Thymus (tissue), 11 donors: ENCODE results near the gene MTFR1L. TPM values are rescaled to one million over a fixed set of nuclear protein-coding genes. Genes with fewer than 3 reads are reported as not detected.

Experiments used
- DNase-seq, 9 donors: peaks; one replicate each; pipeline ENCODE4 v3.0.0-alpha.2; 2013; ENCODE audit warnings: low spot score in 9 of 9, low read depth in 6 of 9, missing footprints in 1 of 9
- H3K27ac ChIP-seq, 2 donors: one replicate each; pipeline ENCODE4 v1.5.1; 2013; ENCODE audit warnings: control low read depth in 1 of 2, low read depth in 1 of 2, low read length in 1 of 2, mild to moderate bottlenecking in 1 of 2, moderate library complexity in 1 of 2
- H3K27me3 ChIP-seq, 2 donors: one replicate each; pipeline ENCODE4 v1.5.1; 2013; ENCODE audit warnings: low read length in 1 of 2; ENCODE audit not compliant: control insufficient read depth in 2 of 2, insufficient read depth in 1 of 2
- H3K36me3 ChIP-seq, 2 donors: one replicate each; pipeline ENCODE4 v1.5.1; 2013; ENCODE audit warnings: low read length in 1 of 2, mild to moderate bottlenecking in 1 of 2, moderate library complexity in 1 of 2; ENCODE audit not compliant: control insufficient read depth in 2 of 2, insufficient read depth in 2 of 2
- H3K4me1 ChIP-seq, 2 donors: one replicate each; pipeline ENCODE4 v1.5.1; 2013; ENCODE audit warnings: low read length in 2 of 2; ENCODE audit not compliant: control insufficient read depth in 2 of 2, insufficient read depth in 2 of 2
- H3K4me3 ChIP-seq, 2 donors: one replicate each; pipeline ENCODE4 v1.5.1; 2013; ENCODE audit warnings: low read length in 2 of 2, control low read depth in 1 of 2, mild to moderate bottlenecking in 1 of 2
- H3K9me3 ChIP-seq, 2 donors: one replicate each; pipeline ENCODE4 v1.5.1; 2013; ENCODE audit warnings: low read length in 1 of 2, mild to moderate bottlenecking in 1 of 2; ENCODE audit not compliant: control insufficient read depth in 2 of 2, insufficient read depth in 1 of 2
- WGBS: extraction: QIAGEN DNeasy Blood & Tissue Kit; methylation state at CpG from one replicate; pipeline ENCODE4 v1.1.7; 2013; 5-methylcytosine and 5-hydroxymethylcytosine counted together
- polyA plus RNA-seq: library from polyadenylated mRNA; stranded (reverse); fragments of 200-250 nt; gene quantifications from one replicate; pipeline ENCODE4 v1.2.3, GENCODE V29; 2013
- total RNA-seq: library from RNA; stranded (reverse); fragments of 120-200 nt; gene quantifications from one replicate; pipeline ENCODE4 v1.2.4, GENCODE V29; 2013
- donor health status: healthy.

Gene MTFR1L
- total and polyA plus RNA-seq, 2 donors: 21.5 to 53.9 TPM

GRCh38 chr1:25815208-25816111 lies 4.3 kb upstream of the MTFR1L start:
- Histone ChIP-seq H3K9me3 (peaks cover 0 to 1% of the 10 kb centered on the region in 2 donors), H3K4me1 (peaks cover 0 to 16% of the 10 kb centered on the region in 2 donors), H3K4me3 (no peak overlapping the region), H3K36me3 (peaks cover 6 to 7% of the 10 kb centered on the region in 2 donors), H3K27ac (no peak overlapping the region), H3K27me3 (no peaks in the 10 kb centered on the region)
- WGBS: 97% methylated on average over 24 of the region's 24 CpGs
- no peak for DNase-seq

DNA sequence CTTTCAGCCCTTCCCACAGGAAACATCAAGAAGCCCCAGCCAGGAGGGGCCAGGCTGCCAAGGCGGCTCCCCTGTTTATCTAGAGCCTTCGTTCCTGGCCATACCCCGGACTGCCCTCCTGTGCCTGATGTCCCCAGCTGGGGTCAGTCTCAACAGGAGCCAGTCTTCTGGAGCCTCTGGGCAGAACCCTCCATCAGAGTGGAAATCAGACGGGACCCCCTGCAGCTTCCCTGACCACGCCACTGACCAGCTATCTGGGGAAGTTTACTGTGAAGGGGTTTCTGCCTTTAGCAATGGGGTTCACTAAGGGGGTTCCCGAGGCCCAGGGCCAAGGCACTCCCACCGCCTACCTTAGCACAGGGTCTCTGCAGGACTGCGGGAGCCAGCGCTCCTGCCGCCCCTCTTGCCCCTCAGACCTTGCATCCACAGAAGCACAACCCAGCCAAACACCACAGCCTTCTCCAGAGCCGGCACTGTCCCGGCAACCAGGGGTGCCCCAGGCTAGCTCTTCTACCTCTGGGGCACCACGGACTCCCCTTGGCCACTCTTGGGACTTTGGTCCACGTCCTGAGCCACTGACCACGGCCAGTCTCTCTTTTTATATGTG lies 3.5 kb upstream of the MTFR1L start:
- Histone ChIP-seq H3K27ac (no peak overlapping the region), H3K4me3 (no peak overlapping the region), H3K36me3 (peaks cover 6 to 7% of the 10 kb centered on the region in 2 donors), H3K4me1 (peaks cover 6 to 21% of the 10 kb centered on the region in 2 donors), H3K27me3 (no peaks in the 10 kb centered on the region), H3K9me3 (peaks cover 0 to 2% of the 10 kb centered on the region in 2 donors)
- no peak for DNase-seq
- 98% methylated on average over 15 of the region's 15 CpGs for WGBS

DNA sequence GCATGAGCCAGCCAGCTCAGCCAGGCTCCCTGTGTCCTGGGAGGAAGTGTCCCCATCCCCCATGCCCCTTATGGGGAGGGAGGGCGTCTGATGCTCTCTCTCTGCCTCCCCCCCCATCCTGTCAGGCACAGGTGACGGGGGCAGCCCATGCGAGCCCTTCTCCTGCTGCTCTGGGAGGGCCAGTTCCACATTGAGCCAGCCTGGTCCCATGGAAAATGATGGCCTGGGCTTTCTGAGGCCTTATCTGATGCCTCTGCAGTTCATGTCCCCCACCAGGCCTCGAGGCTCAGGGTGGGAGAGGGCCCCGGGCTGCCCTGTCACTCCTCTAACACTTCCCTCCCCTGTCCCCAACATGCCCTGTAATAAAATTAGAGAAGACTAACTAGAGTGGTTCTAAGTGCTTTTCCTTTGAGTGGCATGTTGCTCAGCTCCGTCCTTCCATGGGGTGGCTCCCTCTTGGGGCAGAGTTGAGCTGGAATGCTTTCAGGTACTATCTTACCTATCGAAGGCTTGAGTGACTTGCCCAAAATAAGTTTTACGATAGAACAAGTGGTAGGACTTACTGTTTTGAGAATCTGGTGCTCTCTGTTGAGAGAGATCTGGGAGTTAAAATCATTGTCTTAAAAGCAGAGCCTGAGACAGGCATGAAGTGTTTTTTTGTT lies 1.8 kb upstream of the MTFR1L start:
- DNase-seq: no peak
- WGBS: 80% methylated on average over 8 of the region's 8 CpGs
- Histone ChIP-seq H3K36me3 (peaks cover 6 to 7% of the 10 kb centered on the region in 2 donors), H3K4me3 (no peak overlapping the region), H3K27ac (no peak overlapping the region), H3K27me3 (no peaks in the 10 kb centered on the region), H3K9me3 (peaks cover 0 to 2% of the 10 kb centered on the region in 2 donors), H3K4me1 (peaks cover 10 to 29% of the 10 kb centered on the region in 2 donors)

DNA sequence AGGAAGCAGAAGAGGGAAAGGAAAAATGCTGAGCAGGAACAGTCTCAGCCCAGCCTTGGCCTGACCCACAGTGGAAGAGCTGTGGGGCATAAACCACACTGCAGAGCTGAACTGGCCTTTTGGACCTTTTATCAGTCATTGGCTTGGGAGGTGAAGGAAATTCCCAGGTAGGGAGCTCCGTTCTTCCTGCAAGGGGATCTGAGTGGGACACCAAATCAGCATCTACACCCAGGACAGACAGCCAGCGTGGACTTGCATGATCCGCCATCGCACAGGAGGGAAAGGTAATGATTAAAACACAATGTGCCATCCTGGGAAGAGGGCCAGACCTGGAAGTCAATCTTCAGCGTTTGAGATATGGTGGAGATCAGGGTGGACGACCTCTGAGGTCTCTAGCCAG lies 1.2 kb upstream of the MTFR1L start:
- Histone ChIP-seq H3K4me1 (peaks cover 10 to 29% of the 10 kb centered on the region in 2 donors), H3K27ac (no peak overlapping the region), H3K4me3 (no peak overlapping the region), H3K27me3 (no peaks in the 10 kb centered on the region), H3K36me3 (peaks cover 6 to 7% of the 10 kb centered on the region in 2 donors), H3K9me3 (peaks cover 0 to 2% of the 10 kb centered on the region in 2 donors)
- WGBS: 95% methylated on average over 6 of the region's 6 CpGs
- DNase-seq: no peak

DNA sequence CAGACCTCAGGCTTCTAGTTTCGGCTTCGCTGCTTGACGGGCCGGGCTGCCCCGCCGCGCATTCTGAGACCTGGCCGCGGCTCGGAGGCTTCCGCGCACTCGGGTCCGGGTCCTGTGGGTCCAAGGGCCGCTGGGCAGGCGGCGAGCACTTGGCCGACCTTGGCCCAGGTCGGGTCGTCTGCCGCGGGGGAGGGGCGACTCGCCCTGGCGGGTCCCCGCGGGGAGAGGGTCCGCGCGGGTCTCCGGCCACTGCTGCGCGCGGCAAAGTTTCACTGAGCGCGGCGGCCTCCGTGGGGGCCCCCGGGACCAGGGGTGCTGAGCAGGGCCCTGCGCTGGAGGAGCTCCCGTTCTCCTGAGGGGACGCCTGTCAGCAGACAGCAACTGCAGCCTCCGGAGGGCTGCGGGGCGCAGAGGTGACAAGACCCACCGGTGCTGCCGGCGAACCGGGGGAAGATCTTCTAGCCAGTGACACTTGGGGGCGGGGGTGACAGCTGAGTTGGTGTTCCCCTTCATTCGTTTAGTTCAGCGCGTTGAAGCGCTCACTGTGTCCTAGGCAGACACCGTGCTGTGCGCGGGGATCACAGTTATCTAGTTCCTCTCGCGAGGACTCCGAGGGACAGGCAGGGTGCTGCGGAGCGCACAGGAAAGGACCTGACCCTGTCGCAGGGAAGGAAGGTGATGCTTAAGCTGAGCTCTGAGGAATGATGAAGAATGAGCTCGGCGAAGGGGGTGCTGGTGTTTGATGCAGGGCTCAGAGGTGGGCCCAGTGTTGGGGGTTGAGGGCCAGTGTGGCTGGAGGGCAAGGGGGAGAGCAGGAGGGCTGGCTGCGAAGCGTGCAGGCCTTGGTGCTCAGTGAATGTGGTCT lies 725 bp downstream of the MTFR1L start:
- Histone ChIP-seq H3K4me1 (peaks cover 10 to 29% of the 10 kb centered on the region in 2 donors), H3K9me3 (peaks cover 0 to 2% of the 10 kb centered on the region in 2 donors), H3K27ac (peak overlapping the region; percentile 90 to 92), H3K4me3 (peak overlapping the region; percentile 89 to 97), H3K27me3 (no peaks in the 10 kb centered on the region), H3K36me3 (peaks cover 8 to 16% of the 10 kb centered on the region in 2 donors)
- DNase-seq: peak in 8 of 9 donors; percentile 52 to 89 (median 64)
- WGBS: 1% methylated on average over 67 of the region's 67 CpGs

- no peaks in the 10 kb centered on the region for H3K27me3 ChIP-seq
- WGBS: 36% methylated on average over 10 of the region's 10 CpGs
- H3K36me3 ChIP-seq: peaks cover 4 to 18% of the 10 kb centered on the region in 2 donors
- peak overlapping the region; percentile 90 to 92 for H3K27ac ChIP-seq
- peak overlapping the region; percentile 89 to 97 for H3K4me3 ChIP-seq
- H3K9me3 ChIP-seq: peaks cover 0 to 2% of the 10 kb centered on the region in 2 donors
- peaks cover 10 to 29% of the 10 kb centered on the region in 2 donors for H3K4me1 ChIP-seq
- no peak for DNase-seq
Measured at GRCh38 chr1:25821112-25821476, 1.3 kb downstream of the MTFR1L start.

DNA sequence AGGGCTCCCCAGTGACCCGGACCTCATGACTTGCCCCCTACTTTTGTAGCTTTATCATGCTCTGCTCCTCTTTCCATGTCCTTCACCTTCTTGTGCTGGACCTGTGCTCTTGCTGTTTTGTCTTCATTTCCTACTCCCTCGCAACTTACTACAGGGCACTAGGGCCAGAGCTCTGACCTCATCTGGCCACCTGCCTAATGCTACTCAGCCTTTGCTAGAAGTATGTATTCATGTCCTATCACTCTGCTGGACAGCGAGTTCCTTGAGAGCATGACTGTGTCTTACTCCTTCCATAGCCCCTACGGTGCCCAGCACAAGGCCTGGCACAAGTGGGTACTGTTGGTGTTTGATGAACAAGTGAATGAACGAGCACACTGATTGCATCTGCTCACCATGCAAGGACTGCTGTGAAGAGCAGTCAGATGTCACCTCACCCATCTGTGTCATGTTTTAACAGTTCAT lies 1.9 kb downstream of the MTFR1L start:
- H3K4me3 ChIP-seq: no peak overlapping the region
- H3K27me3 ChIP-seq: no peaks in the 10 kb centered on the region
- H3K9me3 ChIP-seq: peaks cover 0 to 2% of the 10 kb centered on the region in 2 donors
- H3K36me3 ChIP-seq: peaks cover 10 to 21% of the 10 kb centered on the region in 2 donors
- no peak for DNase-seq
- WGBS: 97% methylated on average over 5 of the region's 5 CpGs
- H3K4me1 ChIP-seq: peaks cover 10 to 29% of the 10 kb centered on the region in 2 donors
- no peak overlapping the region for H3K27ac ChIP-seq

DNA sequence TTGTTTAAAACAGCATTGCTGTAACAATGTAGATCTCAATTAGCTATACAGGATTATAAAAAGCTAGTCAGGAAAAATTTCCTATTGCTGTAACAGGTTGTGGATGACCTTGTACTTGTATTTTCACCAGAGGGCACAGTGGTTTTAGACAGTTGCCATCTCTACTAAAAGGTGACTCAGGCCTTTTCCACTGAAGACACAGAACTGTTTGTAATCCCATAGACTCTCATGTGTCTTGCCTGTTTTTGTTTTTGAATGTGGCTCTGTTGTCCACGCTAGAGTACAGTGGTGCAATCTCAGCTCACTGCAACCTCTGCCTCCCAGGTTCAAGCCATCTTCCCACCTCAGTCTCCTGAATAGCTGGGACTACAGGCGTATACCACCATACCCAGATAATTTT lies 5.9 kb downstream of the MTFR1L start:
- WGBS: 99% methylated on average over 2 of the region's 2 CpGs
- no peak for DNase-seq
- H3K27ac ChIP-seq: no peak overlapping the region
- peaks cover 10 to 13% of the 10 kb centered on the region in 2 donors for H3K4me1 ChIP-seq
- no peaks in the 10 kb centered on the region for H3K9me3 ChIP-seq
- H3K36me3 ChIP-seq: peaks cover 36 to 59% of the 10 kb centered on the region in 2 donors
- H3K27me3 ChIP-seq: no peaks in the 10 kb centered on the region
- no peak overlapping the region for H3K4me3 ChIP-seq
